Epithelial cell of esophagus (primary cell): Measurements from ENCODE around the gene SHISA5.

Source experiments
- DNase-seq: peaks from one replicate; pipeline ENCODE4 v3.0.0; 2010; ENCODE audit warnings: low read depth
- H3K4me3 ChIP-seq: 2 replicates; pipeline ENCODE4 v1.5.1; 2011; ENCODE audit warnings: mild to moderate bottlenecking, low read length, control low read depth
- TF ChIP-seq, protein P1 (sequence below): IDR thresholded peaks from 2 replicates; pipeline ENCODE4 v1.5.1; 2011; ENCODE audit warnings: low read depth, mild to moderate bottlenecking, low read length, control low read depth, inconsistent platforms; ENCODE audit not compliant: insufficient read depth; ENCODE audit errors: missing control alignments

The SHISA5 gene

DNA sequence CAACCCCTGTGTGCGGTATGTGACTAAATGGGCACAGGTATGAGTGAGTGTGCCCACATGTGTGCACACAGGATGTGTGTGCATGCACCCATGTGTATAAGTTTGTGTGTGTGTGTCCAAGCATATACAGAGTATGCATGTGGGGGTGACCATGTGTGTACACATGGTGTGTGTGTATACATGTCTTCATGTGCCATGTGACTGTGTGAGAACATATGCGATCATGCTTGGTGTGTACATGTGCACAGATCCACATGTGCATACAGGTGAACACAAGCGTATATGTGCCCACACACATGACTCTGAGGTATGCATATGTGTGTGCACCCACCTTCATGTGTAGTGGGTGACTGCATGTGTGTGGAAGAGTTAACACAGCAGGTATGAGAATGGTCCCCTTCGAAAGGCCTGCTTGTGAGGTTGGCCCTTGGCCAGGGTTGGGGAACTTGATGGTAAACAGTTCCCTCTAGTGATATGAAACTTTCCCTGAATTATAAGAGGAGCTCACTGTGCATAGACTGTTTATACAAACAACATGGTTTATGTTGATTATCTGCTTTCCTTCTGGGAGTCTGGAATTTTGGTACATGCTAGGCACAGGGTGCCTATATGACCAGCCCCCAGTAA lies 42.3 kb upstream of the SHISA5 start:
- no peak for DNase-seq
- TF ChIP-seq, protein P1, sequence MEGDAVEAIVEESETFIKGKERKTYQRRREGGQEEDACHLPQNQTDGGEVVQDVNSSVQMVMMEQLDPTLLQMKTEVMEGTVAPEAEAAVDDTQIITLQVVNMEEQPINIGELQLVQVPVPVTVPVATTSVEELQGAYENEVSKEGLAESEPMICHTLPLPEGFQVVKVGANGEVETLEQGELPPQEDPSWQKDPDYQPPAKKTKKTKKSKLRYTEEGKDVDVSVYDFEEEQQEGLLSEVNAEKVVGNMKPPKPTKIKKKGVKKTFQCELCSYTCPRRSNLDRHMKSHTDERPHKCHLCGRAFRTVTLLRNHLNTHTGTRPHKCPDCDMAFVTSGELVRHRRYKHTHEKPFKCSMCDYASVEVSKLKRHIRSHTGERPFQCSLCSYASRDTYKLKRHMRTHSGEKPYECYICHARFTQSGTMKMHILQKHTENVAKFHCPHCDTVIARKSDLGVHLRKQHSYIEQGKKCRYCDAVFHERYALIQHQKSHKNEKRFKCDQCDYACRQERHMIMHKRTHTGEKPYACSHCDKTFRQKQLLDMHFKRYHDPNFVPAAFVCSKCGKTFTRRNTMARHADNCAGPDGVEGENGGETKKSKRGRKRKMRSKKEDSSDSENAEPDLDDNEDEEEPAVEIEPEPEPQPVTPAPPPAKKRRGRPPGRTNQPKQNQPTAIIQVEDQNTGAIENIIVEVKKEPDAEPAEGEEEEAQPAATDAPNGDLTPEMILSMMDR: no peak

GRCh38 chr3:48544141-48544540 lies 40.2 kb upstream of the SHISA5 start:
- DNase-seq: no peak
- TF ChIP-seq, protein P1: no peak
- H3K4me3 ChIP-seq: no peak overlapping the region

More for the DNA sequence above, 42.3 kb upstream of the SHISA5 start:
- H3K4me3 ChIP-seq: no peak overlapping the region

GRCh38 chr3:48543271-48543866 lies 39.4 kb upstream of the SHISA5 start:
- DNase-seq: no peak
- TF ChIP-seq, protein P1: no peak
- no peak overlapping the region for H3K4me3 ChIP-seq

- H3K4me3 ChIP-seq: no peak overlapping the region
- TF ChIP-seq, protein P1: no peak
- DNase-seq: no peak
These were observed 34.5 kb upstream of the SHISA5 start for GRCh38 chr3:48538451-48538850.

GRCh38 chr3:48536785-48537184 lies 32.8 kb upstream of the SHISA5 start:
- TF ChIP-seq, protein P1: no peak
- DNase-seq: no peak

DNA sequence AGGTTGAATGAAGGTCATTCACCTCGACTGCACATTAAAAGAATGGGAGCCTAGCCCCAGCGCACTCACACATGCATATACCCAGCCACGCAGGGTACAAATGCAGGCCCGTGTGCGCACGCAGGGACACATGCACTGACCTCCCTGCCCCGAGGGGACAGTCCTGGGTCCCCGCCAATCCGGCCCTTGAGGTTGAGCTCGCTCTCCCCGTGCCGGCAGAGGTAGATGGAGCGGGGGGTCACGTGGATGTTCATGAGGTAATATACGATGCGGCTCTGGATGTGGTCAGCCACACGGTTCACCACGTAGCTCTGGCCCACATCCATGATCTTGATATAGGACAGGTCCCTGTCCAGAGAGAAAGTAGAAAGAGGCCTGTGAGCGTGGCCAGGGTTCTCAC lies 32.1 kb upstream of the SHISA5 start:
- TF ChIP-seq, protein P1: no peak
- DNase-seq: no peak
- no peak overlapping the region for H3K4me3 ChIP-seq

More at GRCh38 chr3:48536785-48537184, 32.8 kb upstream of the SHISA5 start:
- H3K4me3 ChIP-seq: no peak overlapping the region

- TF ChIP-seq, protein P1: no peak
These were observed 31.6 kb upstream of the SHISA5 start for GRCh38 chr3:48535578-48535977.

More at GRCh38 chr3:48535578-48535977, 31.6 kb upstream of the SHISA5 start:
- H3K4me3 ChIP-seq: no peak overlapping the region
- peak; percentile 100 for DNase-seq
